Epithelial cell of prostate (primary cell): ENCODE results near the gene GPS2.

ENCODE experiments used
- DNase-seq: peaks from one replicate; pipeline ENCODE4 v3.0.0-alpha.2; 2011; ENCODE audit warnings: low read depth, low spot score
- H3K27ac ChIP-seq: fragments of 450-650 bp; 2 replicates; pipeline ENCODE4 v1.5.1; 2017; ENCODE audit warnings: mild to moderate bottlenecking

The GPS2 gene

GRCh38 chr17:7321466-7321865 is 6.3 kb upstream of the GPS2 start:
- no peak overlapping the region for H3K27ac ChIP-seq
- DNase-seq: no peak

GRCh38 chr17:7318121-7318860 is 3.1 kb upstream of the GPS2 start:
- no peak for DNase-seq
- no peak overlapping the region for H3K27ac ChIP-seq

GRCh38 chr17:7317161-7317803 is 2.1 kb upstream of the GPS2 start:
- no peak overlapping the region for H3K27ac ChIP-seq
- no peak for DNase-seq

- no peak for DNase-seq
- H3K27ac ChIP-seq: peak overlapping the region; percentile 92
Measured at GRCh38 chr17:7315570-7316235, 543 bp upstream of the GPS2 start.

GRCh38 chr17:7313890-7314718 is 1.1 kb downstream of the GPS2 start:
- DNase-seq: no peak
- H3K27ac ChIP-seq: peak overlapping the region; percentile 92

GRCh38 chr17:7313088-7313889 is 1.9 kb downstream of the GPS2 start:
- DNase-seq: no peak
- H3K27ac ChIP-seq: peak overlapping the region; percentile 92

- DNase-seq: no peak
- peak overlapping the region; percentile 92 for H3K27ac ChIP-seq
Measured at GRCh38 chr17:7312432-7313087, 2.6 kb downstream of the GPS2 start.

GRCh38 chr17:7311110-7311705 is 4.0 kb downstream of the GPS2 start:
- no peak for DNase-seq
- peak overlapping the region; percentile 96 for H3K27ac ChIP-seq

- DNase-seq: no peak
- peak overlapping the region; percentile 96 for H3K27ac ChIP-seq
Measured at GRCh38 chr17:7309628-7310027, 5.5 kb downstream of the GPS2 start.

GRCh38 chr17:7308625-7309433 is 6.3 kb downstream of the GPS2 start:
- peak overlapping the region; percentile 96 for H3K27ac ChIP-seq
- no peak for DNase-seq

GRCh38 chr17:7307686-7308624 is 7.2 kb downstream of the GPS2 start:
- DNase-seq: no peak
- peak overlapping the region; percentile 96 for H3K27ac ChIP-seq

- H3K27ac ChIP-seq: peak within 1 kb of the TSS; percentile 96
- peak; percentile 97 for DNase-seq
Measured at GRCh38 chr17:7306911-7307685, 8.1 kb downstream of the GPS2 start, which contains the start of gene EIF5A. Gene EIF5A, plus strand, starts transcription at chr17:7307628. Its CDS starts 2,008 bp downstream, at chr17:7309636.

- H3K27ac ChIP-seq: no peak overlapping the region
- DNase-seq: no peak
Measured at GRCh38 chr17:7304179-7304578, 11.0 kb downstream of the GPS2 start.

GRCh38 chr17:7296189-7296861 is 18.8 kb downstream of the GPS2 start:
- DNase-seq: no peak
- H3K27ac ChIP-seq: no peak overlapping the region
